Hematopoietic multipotent progenitor cell treated with erythropoietin and hydrocortisone succinate and interleukin-3 and kit ligand, for 17 days (in vitro differentiated cells): ENCODE results near the gene SCGB3A1.

Experiments used
- DNase-seq: peaks from one replicate; pipeline ENCODE4 v3.0.0-alpha.2; 2015; ENCODE audit warnings: low spot score

The SCGB3A1 gene

DNA sequence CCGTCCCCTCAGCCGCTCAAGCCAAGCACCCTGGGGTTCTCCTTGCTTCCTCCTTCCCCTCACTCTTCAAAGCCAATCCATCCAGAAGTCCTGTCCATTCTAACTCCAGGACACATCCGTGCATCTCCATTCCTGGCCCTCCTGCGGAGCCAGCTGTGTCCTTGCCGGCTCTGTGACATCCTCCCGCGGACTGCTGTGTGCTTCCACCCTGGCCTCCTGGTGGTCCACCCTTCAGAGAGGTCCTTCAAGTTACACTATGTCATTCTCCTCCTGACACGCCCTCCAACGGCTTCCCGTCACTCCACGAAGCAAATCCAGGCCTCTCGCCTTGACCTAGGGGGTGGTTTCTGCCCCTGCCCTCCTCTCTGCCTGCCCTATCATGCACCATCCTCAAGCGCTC is 13.0 kb upstream of the SCGB3A1 start:
- DNase-seq: no peak

DNA sequence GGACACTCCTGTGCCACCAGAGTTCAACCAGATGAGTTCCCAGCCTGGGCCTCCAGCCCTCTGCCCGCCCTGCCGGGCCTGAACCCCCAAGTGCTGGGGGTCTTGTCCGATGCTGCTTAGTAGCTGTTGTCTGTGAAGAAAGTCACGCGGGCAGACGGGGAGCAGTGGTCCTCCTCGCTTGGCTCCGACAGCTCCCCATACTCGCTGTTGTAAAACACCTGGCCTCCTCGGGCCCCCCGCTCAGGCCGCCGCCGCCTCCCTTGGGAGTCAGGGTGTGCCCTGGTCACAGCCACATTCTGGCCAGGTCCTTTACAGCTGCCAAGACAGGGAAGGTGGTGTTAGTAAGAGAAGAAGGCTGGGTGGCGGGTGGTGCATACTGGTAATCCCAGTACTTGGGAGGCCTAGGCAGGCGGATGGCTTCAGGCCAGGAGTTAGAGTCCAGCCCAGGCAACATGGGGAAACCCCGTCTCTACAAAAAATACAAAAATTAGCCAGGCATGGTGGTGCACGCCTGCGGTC is 11.8 kb upstream of the SCGB3A1 start:
- DNase-seq: no peak

- DNase-seq: no peak
Measured at GRCh38 chr5:180602481-180603075, 11.3 kb upstream of the SCGB3A1 start.

DNA sequence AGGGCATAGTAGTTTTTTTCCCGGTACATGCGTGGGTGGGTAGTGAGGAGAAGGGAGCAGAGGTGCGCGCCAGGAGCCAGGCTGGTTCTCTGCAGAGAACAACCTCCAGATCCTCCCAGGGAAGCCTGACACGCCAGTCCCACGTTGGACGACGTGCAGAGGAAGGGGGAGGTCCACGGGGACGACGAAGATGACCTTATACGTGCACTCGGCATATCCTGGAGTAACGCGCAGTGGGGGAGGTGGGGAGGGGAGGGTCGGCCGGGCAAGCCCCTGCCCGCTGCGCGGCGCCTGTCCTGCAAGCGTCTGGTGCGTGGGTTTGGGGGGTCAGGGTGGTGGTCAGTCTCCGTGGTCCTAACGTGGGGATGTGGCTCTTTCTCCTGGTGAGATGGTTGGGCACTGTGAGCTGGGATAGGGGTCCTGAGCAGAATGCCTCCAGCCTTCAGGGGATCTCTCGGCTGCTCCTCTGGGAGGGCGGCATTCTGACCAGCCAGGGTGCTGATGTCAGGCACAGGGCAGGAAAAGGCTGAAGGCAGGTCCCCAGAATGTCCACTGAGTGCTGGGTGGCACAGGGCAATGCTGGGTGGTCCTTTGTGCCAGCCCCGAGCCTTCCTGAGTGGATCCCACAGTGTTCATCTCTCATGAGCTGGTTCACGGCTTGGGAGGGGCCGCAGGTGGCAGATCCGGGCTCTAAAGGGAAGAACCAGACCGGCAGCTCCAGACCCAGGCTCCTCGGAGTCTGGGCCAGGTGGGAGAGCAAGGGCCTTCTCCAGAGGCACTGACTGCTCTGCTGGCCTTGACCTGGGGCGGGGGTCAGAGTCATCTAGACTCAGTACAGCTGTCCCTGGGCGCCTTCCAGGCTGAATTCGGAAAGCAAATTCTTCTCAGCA is 10.5 kb upstream of the SCGB3A1 start:
- DNase-seq: no peak

DNA sequence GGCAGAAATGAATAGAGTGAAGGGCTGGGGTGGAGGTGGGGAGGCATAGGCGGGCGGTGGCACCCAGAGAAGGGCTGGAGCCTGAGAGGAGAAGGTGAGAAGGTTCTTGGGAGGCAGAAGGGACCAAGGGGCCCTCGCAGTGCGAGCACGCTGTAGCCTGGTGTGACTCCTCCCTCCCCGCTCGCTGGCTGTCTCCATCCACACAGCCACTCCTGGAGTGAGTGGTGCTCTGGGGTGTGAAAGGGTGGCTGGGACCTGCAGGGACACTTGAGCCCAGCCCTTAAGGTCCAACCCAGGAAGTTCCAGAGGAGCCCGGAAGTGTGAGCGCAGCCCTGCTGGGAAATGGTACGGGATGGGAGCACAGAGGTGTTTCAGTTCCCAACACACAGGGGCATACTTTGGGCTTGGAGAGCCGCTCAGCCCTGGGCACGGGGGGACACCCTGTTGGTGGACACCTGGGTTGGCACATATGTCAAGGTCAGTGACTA is 9.3 kb upstream of the SCGB3A1 start:
- DNase-seq: no peak

DNA sequence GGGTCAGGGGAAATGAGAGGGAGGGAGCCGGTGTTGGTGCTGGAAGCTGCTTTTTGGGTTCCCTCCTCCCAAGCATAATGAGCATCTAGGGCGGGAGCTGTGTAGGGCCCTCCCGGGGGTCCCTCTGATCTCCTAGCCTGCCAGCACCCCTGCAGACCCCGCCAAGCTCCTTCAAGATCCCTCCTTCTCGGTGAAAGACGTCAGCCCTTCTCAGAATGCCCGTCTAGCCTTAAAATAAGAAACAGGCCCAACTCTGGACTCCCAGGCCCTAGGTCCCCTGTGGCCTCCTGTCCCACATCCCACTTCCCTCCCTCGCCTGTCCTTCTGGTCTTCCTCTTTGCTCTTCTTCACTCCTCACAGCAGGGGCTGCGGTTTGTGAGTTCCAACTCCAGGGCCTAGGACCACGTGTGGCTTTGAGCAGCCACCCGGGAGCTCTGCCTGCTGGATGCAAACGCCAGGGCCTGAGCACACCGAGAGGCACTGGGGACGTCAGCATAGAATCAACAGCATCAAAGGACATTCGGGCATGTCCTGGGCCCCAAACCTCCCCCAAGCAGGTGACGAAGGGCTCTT is 8.8 kb upstream of the SCGB3A1 start:
- no peak for DNase-seq

DNA sequence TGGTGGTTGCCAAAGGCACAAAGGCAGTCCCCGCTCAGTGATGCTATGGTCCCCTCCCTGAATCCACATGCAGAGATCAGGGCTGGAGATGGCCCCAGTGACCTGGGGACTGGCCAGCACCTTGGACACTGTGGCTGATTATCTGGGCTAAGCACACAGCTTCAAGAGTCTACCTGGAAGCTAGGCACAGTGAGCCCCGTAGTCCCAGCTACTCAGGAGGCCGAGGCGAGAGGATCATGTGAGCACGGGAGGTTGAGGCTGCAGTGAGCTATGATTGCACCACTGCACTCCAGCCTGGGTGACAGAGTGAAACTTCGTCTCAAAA is 8.3 kb upstream of the SCGB3A1 start:
- no peak for DNase-seq

DNA sequence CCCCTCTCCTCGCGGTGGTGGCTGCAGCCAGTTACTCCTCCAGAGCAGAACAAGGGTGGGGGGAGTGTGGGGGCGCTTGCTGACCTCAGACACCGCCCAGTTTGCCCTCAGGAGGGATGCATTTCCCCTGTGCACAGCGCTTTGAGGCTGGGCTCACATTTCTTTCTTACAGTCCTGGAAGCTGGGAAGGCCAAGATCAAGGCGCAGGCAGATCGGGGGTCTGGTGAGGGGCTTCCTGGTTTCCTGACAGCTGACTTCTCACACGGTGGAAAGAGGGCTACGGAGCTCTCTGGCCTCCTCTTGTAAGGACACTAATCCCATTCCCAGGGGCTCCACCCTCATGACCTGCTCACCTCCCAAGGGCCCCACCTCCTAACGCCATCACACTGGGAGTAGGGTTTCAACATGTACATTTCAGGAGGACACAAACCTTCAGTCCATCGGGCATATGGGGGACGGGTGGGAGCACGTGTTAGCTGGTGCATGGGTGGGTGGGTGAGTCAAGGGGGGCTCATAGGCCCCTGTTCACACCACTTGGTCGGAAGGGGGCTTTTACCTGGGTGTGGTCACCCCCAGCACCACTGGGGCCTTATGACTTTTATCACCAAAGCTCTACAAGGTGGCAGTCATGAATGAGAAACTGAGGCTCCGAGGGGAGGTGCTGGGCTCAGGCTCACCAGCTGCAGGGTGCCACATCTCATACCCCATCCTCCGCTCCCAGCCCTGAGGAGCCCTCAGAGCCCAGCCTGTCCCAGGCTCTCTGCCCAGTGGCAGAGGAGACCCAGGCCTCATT is 7.7 kb upstream of the SCGB3A1 start:
- no peak for DNase-seq

DNA sequence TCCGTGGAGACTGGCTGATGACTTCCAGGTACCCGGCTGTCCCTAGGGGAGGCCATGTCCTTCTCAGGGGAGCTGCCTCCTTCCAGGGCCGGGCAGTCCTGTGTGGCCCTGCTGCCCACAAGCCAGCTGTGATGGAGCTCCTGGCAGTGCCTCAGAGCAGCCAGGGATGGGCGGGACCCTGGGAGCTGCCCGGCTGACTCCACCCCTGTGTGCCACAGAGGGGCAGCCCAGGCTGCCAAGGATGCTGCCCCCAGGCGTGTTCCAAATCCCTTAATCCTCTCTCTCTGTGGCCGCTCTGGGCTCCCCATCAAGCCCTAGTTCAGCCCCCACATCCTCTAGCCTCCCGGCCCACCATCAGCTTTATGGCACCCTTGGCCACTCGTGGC is 7.0 kb upstream of the SCGB3A1 start:
- no peak for DNase-seq

GRCh38 chr5:180596668-180597231 is 5.5 kb upstream of the SCGB3A1 start:
- DNase-seq: no peak

DNA sequence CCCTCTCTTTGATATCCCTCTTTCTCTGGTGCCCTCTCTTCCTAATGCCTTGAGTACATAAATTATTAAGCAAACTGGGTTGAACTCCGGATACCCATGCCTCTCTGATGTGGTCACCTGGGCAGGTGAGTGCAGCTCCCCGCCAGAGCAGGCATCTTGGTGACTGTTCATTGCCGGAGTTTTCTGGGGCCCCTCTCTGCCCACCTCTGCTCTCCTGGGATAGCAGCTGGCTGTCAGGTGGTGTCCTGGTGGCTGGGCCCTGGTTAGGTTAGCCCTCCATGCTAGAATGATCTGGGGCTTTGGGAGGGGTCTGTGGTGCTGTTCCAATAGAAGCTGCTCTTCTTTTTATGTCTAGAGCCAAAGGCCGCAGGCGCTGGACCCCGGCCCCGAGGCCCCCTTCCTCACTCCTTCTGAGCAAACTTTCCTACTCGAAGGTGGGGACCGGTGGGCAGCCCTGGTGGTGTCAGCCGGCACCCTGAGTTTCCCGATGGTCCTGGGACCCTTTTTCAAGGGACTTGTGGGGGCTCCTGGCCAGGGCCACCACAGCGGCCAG is 4.9 kb upstream of the SCGB3A1 start:
- DNase-seq: no peak

GRCh38 chr5:180595381-180596114 is 4.2 kb upstream of the SCGB3A1 start:
- no peak for DNase-seq

DNA sequence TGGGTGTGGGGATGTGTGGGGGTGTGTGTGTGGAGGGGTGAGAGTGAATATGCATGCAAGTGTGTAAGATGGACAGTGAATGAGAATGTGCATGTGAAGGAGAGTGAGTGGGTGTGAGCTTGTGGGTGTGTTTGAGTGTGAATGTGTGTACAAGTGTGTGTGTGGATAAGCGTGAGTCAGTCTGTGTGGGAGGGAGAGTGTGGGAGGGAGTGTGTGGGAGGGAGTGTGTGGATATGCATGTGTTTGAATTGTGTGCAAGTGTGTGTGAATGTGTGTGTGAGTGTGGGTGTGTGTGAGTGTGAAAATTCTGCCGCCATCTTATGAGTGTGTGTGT is 3.7 kb upstream of the SCGB3A1 start:
- DNase-seq: no peak

DNA sequence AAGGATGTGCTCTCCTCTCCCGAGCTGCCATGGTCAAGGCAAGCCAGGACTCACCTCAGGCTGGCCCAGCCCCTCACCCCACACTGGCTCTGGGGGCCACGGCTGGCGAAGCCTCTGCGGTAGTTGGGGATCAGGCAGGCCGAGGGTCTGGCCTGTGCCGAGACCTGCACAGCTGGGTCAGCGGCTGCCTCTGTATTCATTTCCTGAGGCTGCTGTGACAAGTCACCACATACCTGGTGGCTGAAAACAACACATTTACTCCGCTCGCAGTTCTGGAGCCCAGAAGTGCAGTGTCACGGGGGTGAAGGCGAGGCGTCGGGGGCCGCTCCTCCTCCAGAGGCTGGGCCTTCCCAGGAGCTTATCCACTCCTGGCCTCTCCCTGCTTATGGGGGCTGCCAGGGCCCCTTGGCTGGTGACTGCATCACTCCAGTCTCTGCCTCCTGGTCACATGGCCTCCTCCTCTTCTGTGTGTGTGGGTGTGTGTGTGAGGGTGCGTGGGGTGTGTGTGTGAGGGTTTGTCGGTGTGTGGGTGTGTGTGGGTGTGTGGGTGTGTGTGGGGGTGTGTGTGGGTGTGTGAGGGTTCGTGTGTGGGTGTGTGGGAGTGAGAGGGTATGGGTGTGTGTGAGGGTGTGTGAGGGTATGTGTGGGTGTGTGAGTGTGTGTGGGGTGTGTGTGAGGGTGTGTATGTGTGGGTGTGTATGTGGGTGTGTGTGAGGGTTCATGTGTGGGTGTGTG is 3.2 kb upstream of the SCGB3A1 start:
- DNase-seq: no peak

DNA sequence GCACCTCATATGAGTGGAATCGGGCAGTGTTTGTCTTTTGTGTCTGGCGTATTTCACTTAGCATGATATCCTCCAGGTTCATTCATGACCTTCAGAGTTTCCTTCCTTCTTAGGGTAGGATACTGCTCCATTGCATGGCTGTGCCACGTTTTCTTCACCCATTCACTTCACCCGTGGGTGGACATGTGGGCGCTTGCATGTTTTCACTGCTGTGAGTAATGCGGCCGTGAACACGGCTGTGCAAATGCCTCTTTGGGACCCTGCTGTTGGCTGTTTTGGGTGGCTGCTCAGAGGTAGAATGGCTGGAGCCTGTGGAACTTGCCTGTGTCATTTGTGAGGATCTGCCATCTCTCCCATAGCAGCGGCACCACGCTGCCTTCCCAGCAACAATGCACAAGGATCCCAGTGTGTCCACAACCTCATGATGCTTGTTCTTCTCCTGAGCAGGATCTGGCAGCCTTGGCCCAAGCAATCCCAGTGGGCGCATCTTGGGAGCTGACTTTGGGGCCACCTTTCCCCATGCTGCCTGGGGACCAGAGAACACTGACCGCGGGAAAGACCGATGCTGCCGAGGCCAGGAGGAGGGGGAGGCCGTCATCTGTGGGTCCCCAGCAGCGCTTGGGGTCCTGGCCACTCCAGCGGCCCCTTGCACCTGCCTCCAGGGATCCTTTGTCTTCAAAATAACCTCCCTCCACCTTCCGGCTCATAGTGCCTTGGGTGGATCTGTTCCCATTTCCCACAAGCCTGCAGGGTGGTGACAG is 2.3 kb upstream of the SCGB3A1 start:
- no peak for DNase-seq

DNA sequence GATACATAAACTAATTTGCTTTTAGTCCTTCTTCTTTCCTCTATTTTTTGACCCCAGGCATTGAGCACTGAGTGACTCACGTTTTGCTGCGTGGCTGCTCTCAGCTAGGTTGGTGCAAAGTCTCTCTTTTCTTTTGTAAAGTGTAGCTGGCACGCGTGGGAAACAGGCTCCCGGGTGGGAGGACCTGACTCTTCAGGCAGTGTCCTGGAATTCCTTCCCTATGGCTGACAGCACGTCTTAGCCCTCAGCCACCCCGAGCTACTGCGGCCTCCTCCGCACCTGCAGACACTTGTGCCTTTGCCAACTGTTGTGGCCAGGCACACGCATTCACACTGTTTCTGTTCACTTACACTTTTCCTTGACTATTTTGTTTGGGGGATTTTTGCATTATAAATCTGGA is 877 bp upstream of the SCGB3A1 start:
- no peak for DNase-seq

- no peak for DNase-seq
Measured at GRCh38 chr5:180590543-180591310, 572 bp downstream of the SCGB3A1 start.

GRCh38 chr5:180589771-180590542 is 1.3 kb downstream of the SCGB3A1 start:
- no peak for DNase-seq
